SK-N-SH (cell line): ENCODE measurements around the gene TM7SF3.

Experiments used
- CTCF ChIP-seq: fragments of 200-600 bp; sonication (generic); IDR thresholded peaks from 2 replicates; pipeline ENCODE4 v1.6.1; 2017; ENCODE audit warnings: antibody characterized with exemption, mild to moderate bottlenecking, moderate library complexity
- EP300 ChIP-seq, 2 experiments: IDR thresholded peaks; 2 replicates each; pipeline versions ENCODE4 v1.4.0 to v1.6.1; 2012; ENCODE audit warnings: borderline replicate concordance in 1 of 2, low read depth in 1 of 2, low read length in 1 of 2
- EZH2phosphoT487 ChIP-seq: fragments of 200-600 bp; sonication (generic); IDR thresholded peaks from 2 replicates; pipeline ENCODE4 v1.6.1; 2017; ENCODE audit warnings: low read depth, mixed run types, mild to moderate bottlenecking, antibody characterized with exemption, moderate library complexity, borderline replicate concordance
- GABPA ChIP-seq: IDR thresholded peaks from 2 replicates; pipeline ENCODE4 v1.4.0; 2012; ENCODE audit warnings: low read depth, mild to moderate bottlenecking
- MAX ChIP-seq: IDR thresholded peaks from 2 replicates; pipeline ENCODE4 v1.4.0; 2012; ENCODE audit warnings: low read depth
- NFIC ChIP-seq: IDR thresholded peaks from 2 replicates; pipeline ENCODE4 v1.4.0; 2012; ENCODE audit warnings: borderline replicate concordance
- POLR2AphosphoS5 ChIP-seq: IDR thresholded peaks from 2 replicates; pipeline ENCODE4 v1.6.1; 2012; ENCODE audit warnings: low read depth, low read length
- REST ChIP-seq: IDR thresholded peaks from 2 replicates; pipeline ENCODE4 v1.6.1; 2012; ENCODE audit warnings: mild to moderate bottlenecking, low read depth, low read length, moderate library complexity
- RFX5 ChIP-seq: IDR thresholded peaks from 2 replicates; pipeline ENCODE4 v1.6.1; 2012; ENCODE audit warnings: mild to moderate bottlenecking, improper control_type of control experiment, low read length
- USF2 ChIP-seq: fragments of 150-350 bp; IDR thresholded peaks from 2 replicates; pipeline ENCODE4 v1.6.1; 2017; ENCODE audit warnings: antibody characterized with exemption, low read length, low read depth, borderline replicate concordance

GRCh38 chr12:27001663-27002062, 12.5 kb downstream of the TM7SF3 start:
- TF ChIP-seq POLR2AphosphoS5 (no peak), USF2 (no peak), CTCF (no peak), GABPA (no peak), EP300 (IDR thresholded peaks at IDR 0.05; ENCODE audit: borderline replicate concordance in 1 of 2, low read depth in 1 of 2, low read length in 1 of 2) (no peak), EZH2phosphoT487 (no peak), REST (no peak), NFIC (no peak), MAX (no peak), RFX5 (no peak)
